GM12878 (cell line): ENCODE results near the gene CCL3. TPM values are rescaled to one million over a fixed set of nuclear protein-coding genes. Genes with fewer than 3 reads are reported as not detected.
A peak's percentile ranks its signal among the peaks of the same experiment; 100 is the strongest.

Source experiments
- ATAC-seq: fragments of 200-7000 bp; cut with Tn5 transposase; 3 replicates; pipeline ENCODE4 v1.9.1; 2020; ENCODE audit warnings: mild to moderate bottlenecking, moderate library complexity
- Bru-seq: library from RNA; stranded (reverse); fragments of 400-500 nt; gene quantifications from one replicate; lab custom pipeline; 2021; lab: Mats Ljungman, UMichigan
- BruChase-seq, 2 experiments: library from RNA; stranded (reverse); fragments of 400-500 nt; gene quantifications; one replicate each; lab custom pipeline; 2021; lab: Mats Ljungman, UMichigan
- BruUV-seq: library from RNA; stranded (reverse); fragments of 400-500 nt; replicated peaks from 2 replicates; lab custom pipeline; 2021; lab: Mats Ljungman, UMichigan
- CTCF ChIA-PET: fragments of 300-600 bp; sonication (Branson Sonifier 250); formaldehyde crosslinking; extraction: SDS; loops from one replicate; lab custom pipeline; 2021; ENCODE audit warnings: inconsistent platforms; lab: Yijun Ruan, JAX
- POLR2A ChIA-PET: fragments of 350-600 bp; formaldehyde crosslinking; extraction: SDS; loops from one replicate; lab custom pipeline; 2021; ENCODE audit warnings: inconsistent platforms; lab: Charles Lee
- RAD21 ChIA-PET: fragments of 300-600 bp; sonication (Branson Sonifier 250); formaldehyde crosslinking; loops from one replicate; lab custom pipeline; 2023; ENCODE audit warnings: antibody characterized with exemption; ENCODE audit not compliant: unreplicated experiment; lab: Charles Lee
- SMC1A ChIA-PET: fragments of 300-600 bp; sonication (Branson Sonifier 250); formaldehyde crosslinking; loops from one replicate; lab custom pipeline; 2023; ENCODE audit not compliant: unreplicated experiment, uncharacterized antibody; lab: Charles Lee
- DNase-seq: peaks from one replicate; pipeline ENCODE4 v3.0.0-alpha.2; 2011; ENCODE audit warnings: low read depth, low spot score
- FAIRE-seq: peaks from 3 replicates; lab custom pipeline; 2011; peaks lifted over from hg19 to GRCh38; lab: Jason Lieb, UNC
- H2AFZ ChIP-seq: 2 replicates; pipeline ENCODE4 v1.6.0; 2011; ENCODE audit warnings: low read depth, low read length, control low read depth; ENCODE audit not compliant: control insufficient read depth
- H3K27ac ChIP-seq: 2 replicates; pipeline ENCODE4 v1.5.1; 2011; ENCODE audit warnings: control low read depth; ENCODE audit not compliant: control insufficient read depth, insufficient read depth
- H3K27me3 ChIP-seq, 2 experiments: replicated peaks in 1 of 2; 2 replicates each; pipeline versions ENCODE4 v1.6.0 to v1.6.1; 2011; ENCODE audit warnings: low read length in 1 of 2; ENCODE audit not compliant: control insufficient read depth in 2 of 2, insufficient read depth in 2 of 2
- H3K36me3 ChIP-seq, 2 experiments: 2 replicates each; pipeline ENCODE4 v1.5.1; 2011; ENCODE audit warnings: low read length in 1 of 2; ENCODE audit not compliant: control insufficient read depth in 2 of 2, insufficient read depth in 2 of 2
- H3K4me1 ChIP-seq: 2 replicates; pipeline ENCODE4 v1.6.1; 2011; ENCODE audit warnings: mild to moderate bottlenecking, low read length, moderate library complexity, mixed read lengths; ENCODE audit not compliant: control insufficient read depth, insufficient read depth
- H3K4me2 ChIP-seq: 2 replicates; pipeline ENCODE4 v1.6.0; 2011; ENCODE audit warnings: control low read depth; ENCODE audit not compliant: control insufficient read depth, insufficient read depth
- H3K4me3 ChIP-seq: fragments of 200-600 bp; sonication (generic); 2 replicates; pipeline ENCODE4 v1.5.1; 2016
- H3K79me2 ChIP-seq: 2 replicates; pipeline ENCODE4 v1.6.0; 2011; ENCODE audit warnings: low read length; ENCODE audit not compliant: control insufficient read depth, insufficient read depth
- H3K9ac ChIP-seq: 2 replicates; pipeline ENCODE4 v1.8.0; 2011; ENCODE audit warnings: low read length, control low read depth, mixed read lengths; ENCODE audit not compliant: control insufficient read depth, insufficient read depth
- H3K9me3 ChIP-seq: replicated peaks from 3 replicates; pipeline ENCODE4 v1.5.1; 2011; ENCODE audit warnings: mild to moderate bottlenecking, low read length; ENCODE audit not compliant: control insufficient read depth, insufficient read depth
- H4K20me1 ChIP-seq: 2 replicates; pipeline ENCODE4 v1.6.0; 2011; ENCODE audit not compliant: control insufficient read depth, insufficient read depth
- BRCA1 ChIP-seq: IDR thresholded peaks from 2 replicates; pipeline ENCODE4 v1.6.1; 2011; ENCODE audit warnings: low read depth, low read length, improper control_type of control experiment
- E4F1 ChIP-seq: fragments of 450-650 bp; IDR thresholded peaks from 2 replicates; pipeline ENCODE4 v1.6.1; 2018; ENCODE audit warnings: borderline replicate concordance, mild to moderate bottlenecking; ENCODE audit not compliant: partially characterized antibody
- EED ChIP-seq: sonication (generic); IDR thresholded peaks from 2 replicates; pipeline ENCODE4 v1.6.1; 2016; ENCODE audit warnings: antibody characterized with exemption, low read depth
- EGR1 ChIP-seq, 2 experiments: IDR thresholded peaks; 1 replicate in 1 of 2; 2 replicates in 1 of 2; pipeline ENCODE4 v1.6.1; 2011 to 2012; ENCODE audit warnings: low read depth in 2 of 2, low read length in 2 of 2, borderline replicate concordance in 1 of 2, mild to moderate bottlenecking in 1 of 2, moderate library complexity in 1 of 2
- FOS ChIP-seq: IDR thresholded peaks from 3 replicates; pipeline ENCODE4 v1.6.1; 2011; ENCODE audit warnings: borderline replicate concordance; ENCODE audit not compliant: insufficient read length; ENCODE audit errors: extremely low read depth
- IRF4 ChIP-seq: IDR thresholded peaks from 2 replicates; pipeline ENCODE4 v1.6.1; 2011; ENCODE audit warnings: low read depth, low read length
- KAT2A ChIP-seq: conservative IDR thresholded peaks from 2 replicates; pipeline ENCODE4 v1.6.1; 2011; ENCODE audit warnings: low read depth, low read length; ENCODE audit not compliant: control insufficient read depth
- KDM1A ChIP-seq: fragments of 200-600 bp; sonication (generic); IDR thresholded peaks from 2 replicates; pipeline ENCODE4 v1.6.1; 2016; ENCODE audit warnings: borderline replicate concordance
- MTA2 ChIP-seq: fragments of 450-650 bp; IDR thresholded peaks from 2 replicates; pipeline ENCODE4 v1.6.1; 2016; ENCODE audit warnings: low read depth, mild to moderate bottlenecking, moderate library complexity
- MTA3 ChIP-seq: IDR thresholded peaks from 2 replicates; pipeline ENCODE4 v1.6.1; 2012; ENCODE audit warnings: low read length, inconsistent platforms, borderline replicate concordance
- PML ChIP-seq: IDR thresholded peaks from 2 replicates; pipeline ENCODE4 v1.6.1; 2012; ENCODE audit warnings: low read length, inconsistent platforms
- POLR2AphosphoS2 ChIP-seq: IDR thresholded peaks from 2 replicates; pipeline ENCODE4 v1.6.1; 2011; ENCODE audit warnings: low read depth, mild to moderate bottlenecking, low read length, improper control_type of control experiment, moderate library complexity
- WGBS: methylation state at CpG from one replicate; pipeline ENCODE4 v1.1.6; 2016; ENCODE audit warnings: low lambda C conversion rate; ENCODE audit not compliant: insufficient replicate concordance, insufficient coverage; ENCODE audit errors: missing lambda C conversion rate; 5-methylcytosine and 5-hydroxymethylcytosine counted together
- in situ Hi-C: fragments of 300-500 bp; cut with MboI; formaldehyde crosslinking; loops from 9 replicates; pipeline ENCODE4 v1.14.3; 2018; ENCODE audit warnings: mixed read lengths
- intact Hi-C: fragments of 100-400 bp; cut with micrococcal nuclease; formaldehyde crosslinking; loops from one replicate; pipeline ENCODE4 v1.14.2; 2022; ENCODE audit not compliant: unreplicated experiment
- long read RNA-seq, 2 experiments: library from polyadenylated mRNA; unstranded; transcript quantifications; one replicate each; pipeline ENCODE4 v2.0.0, GENCODE V29; 2019 to 2020
- polyA minus RNA-seq, 3 experiments: library from RNA; depleted of rRNA, polyadenylated mRNA; stranded (reverse); fragments of >200 nt; gene quantifications; 2 replicates each; pipeline ENCODE4 v1.2.3, GENCODE V29; 2011
- polyA plus RNA-seq, 11 experiments: library from polyadenylated mRNA; depleted of rRNA in 4 of 11; unstranded in 6 of 11; stranded (reverse) in 5 of 11; fragments of >200 nt; fragmentation: Nextera tagmentation in 4 of 11; fragmentation: Illumina TruSeq in 1 of 11; extraction: Ambion mirVana in 4 of 11; extraction: Trizol in 1 of 11; gene quantifications; 1 replicate in 1 of 11; 2 replicates in 10 of 11; pipeline versions ENCODE4 v1.2.1 to v1.2.3, GENCODE V29; 2011 to 2016; ENCODE audit warnings: inconsistent platforms in 2 of 11, missing spikeins in 2 of 11, low read depth in 1 of 11
- total RNA-seq, 4 experiments: library from RNA; depleted of rRNA in 3 of 4; stranded (reverse); fragments of >200 nt in 3 of 4; fragmentation: Illumina TruSeq in 1 of 4; extraction: Trizol in 1 of 4; gene quantifications; 2 replicates each; pipeline versions ENCODE4 v1.2.1 to v1.2.3, GENCODE V29; 2013 to 2021

Gene CCL3
- 131 and 132 TPM in 2 replicates for total RNA-seq (2013; cell fraction: nucleolus; rRNA removed)
- total RNA-seq (2014; rRNA removed) (262 and 269 TPM in 2 replicates), total RNA-seq (2014; rRNA removed; fragmentation: Illumina TruSeq; extraction: Trizol) (208 and 210 TPM in 2 replicates), total RNA-seq (2021) (189 and 197 TPM in 2 replicates), polyA plus RNA-seq (2011; rRNA removed) (330 and 1,488 TPM in 2 replicates), polyA plus RNA-seq (2014; fragmentation: Illumina TruSeq; extraction: Trizol) (72.6 and 143 TPM in 2 replicates), polyA plus RNA-seq (2014; fragmentation: Nextera tagmentation; extraction: Ambion mirVana) (100 to 1,000 TPM; 240 to 318 TPM), polyA plus RNA-seq (2014; rRNA removed) (169 and 181 TPM in 2 replicates), polyA plus RNA-seq (2016; fragmentation: Nextera tagmentation; extraction: Ambion mirVana) (10 to 100 TPM; 96.5 to 99.9 TPM), polyA minus RNA-seq (2011; rRNA and poly(A)+ RNA removed) (415 and 439 TPM in 2 replicates), Bru-seq, nascent RNA (percentile 98 among the genes with signal in this experiment), BruChase-seq, experiment 1, labeled RNA remaining after a 6-hour chase (percentile 91 among the genes with signal in this experiment), BruChase-seq, experiment 2, labeled RNA remaining after a 2-hour chase (percentile 97 among the genes with signal in this experiment)
- polyA plus RNA-seq (2011; ENCODE audit: low read depth) = 155 TPM
- polyA plus RNA-seq (2011; cell fraction: cytosol; rRNA removed) = 1,075 and 1,156 TPM in 2 replicates
- polyA plus RNA-seq (2011; cell fraction: nucleus; rRNA removed) = 866 and 1,038 TPM in 2 replicates
- 156 and 169 TPM in 2 replicates for polyA plus RNA-seq (2012)
- 515 and 603 TPM in 2 replicates for polyA minus RNA-seq (2011; cell fraction: cytosol; rRNA and poly(A)+ RNA removed)
- 1,135 and 1,325 TPM in 2 replicates for polyA minus RNA-seq (2011; cell fraction: nucleus; rRNA and poly(A)+ RNA removed)
- long read RNA-seq, experiment 1, transcript CCL3-204 (3 exons, 778 nt) = major isoform, 747 of 791 reads
- long read RNA-seq, experiment 1, transcript CCL3-206 (2 exons, 1,494 nt) = minor isoform, 8 of 791 reads
- long read RNA-seq, experiment 1, partial matches to known transcripts = 3 of 791 reads
- long read RNA-seq, experiment 1, other reads (novel, unspliced or antisense) = 33 of 791 reads
- long read RNA-seq, experiment 2, transcript CCL3-206 (2 exons, 1,494 nt) = minor isoform, 179 of 3,318 reads
- long read RNA-seq, experiment 2, transcript CCL3-204 (3 exons, 778 nt) = major isoform, 2,895 of 3,318 reads
- long read RNA-seq, experiment 2, partial matches to known transcripts = 10 of 3,318 reads
- long read RNA-seq, experiment 2, other reads (novel, unspliced or antisense) = 234 of 3,318 reads

GRCh38 chr17:36089888-36090836, at the start of gene CCL3:
CCL3 (minus strand) TSS chr17:36090143; CDS start chr17:36090058, 85 bp downstream.
- Histone ChIP-seq H3K79me2 (peaks cover 2% of the 10 kb centered on the region; the same call in 1 of the 2 replicates), H3K4me3 (peak within 1 kb of the TSS; percentile 64), H3K4me1 (peaks cover 50% of the 10 kb centered on the region), H3K27ac (peak within 1 kb of the TSS; percentile 87), H3K9ac (peak within 1 kb of the TSS; percentile 63), H3K36me3 (no peaks in the 10 kb centered on the region), H4K20me1 (no peaks in the 10 kb centered on the region), H2AFZ (peak within 1 kb of the TSS; percentile 37), H3K9me3 (no peaks in the 10 kb centered on the region), H3K27me3 (no peaks in the 10 kb centered on the region), H3K4me2 (peak within 1 kb of the TSS; percentile 91)
- WGBS = 2% methylated on average over 9 of the region's 9 CpGs
- in situ Hi-C loops = loop anchor here (5.0 kb wide), 1 partner anchor 107 kb away; the partner anchor contains the start of genes CCL3L1 and CCL3L3
- CTCF ChIA-PET = interaction anchor here (1.0 to 4.8 kb wide), 11 partner anchors 8 to 241 kb away, joined by 3 to 61 read pairs (median 5); partner anchors contain the start of gene CCL4
- DNase-seq = peak; percentile 99
- RAD21 ChIA-PET = interaction anchor here (0.8 to 7.9 kb wide), 22 partner anchors 8 to 396 kb away, joined by 3 to 83 read pairs (median 5); partner anchors contain the start of genes CCL4 and CCL4L2
- POLR2A ChIA-PET = interaction anchor here (0.7 to 2.6 kb wide), 11 partner anchors 13 to 210 kb away, joined by 3 to 14 read pairs (median 4); partner anchors contain the start of gene CCL5
- intact Hi-C loops = loop anchor here (1.0 to 5.0 kb wide), 4 partner anchors 13 to 59 kb away; partner anchors contain the start of gene CCL4
- ATAC-seq = peak; percentile 70
- no TSS peak for BruUV-seq
- SMC1A ChIA-PET = interaction anchor here (0.7 to 4.7 kb wide), 20 partner anchors 12 to 192 kb away, joined by 3 to 66 read pairs (median 8); partner anchors contain the start of gene CCL4
- no peak for FAIRE-seq
- TF ChIP-seq KAT2A (no peak), KDM1A (no peak), IRF4 (peak; percentile 94), POLR2AphosphoS2 (peak; percentile 94; the same call in 1 of the 2 replicates), MTA2 (peak; percentile 98), MTA3 (peak; percentile 98), EGR1 (IDR thresholded peaks at IDR 0.05; ENCODE audit: borderline replicate concordance in 1 of 2, low read depth in 2 of 2, low read length in 2 of 2) (peak in 1 of 2 experiments; percentile 61; a peak in 1 of 3 replicates), BRCA1 (no peak), E4F1 (no peak), PML (peak; percentile 97), FOS (no peak), EED (peak; percentile 99)
